ENCODE measurements around the gene BTBD18. TPM values are rescaled to one million over a fixed set of nuclear protein-coding genes. Genes with fewer than 3 reads are reported as not detected.

The BTBD18 gene
- total RNA-seq, 1 experiment from 2014 or later, result not detected

- peak; percentile 99 for DNase-seq (ENCODE audit: low read depth, low spot score)
- in situ Hi-C loops (cut with HindIII; ENCODE audit: low pct_unique_long_range_greater_than_20kb, low sequenced_read_pairs), result no loop called here
These were observed 26.9 kb upstream of the BTBD18 start for GRCh38 chr11:57778318-57779037.

- in situ Hi-C loops (cut with HindIII; ENCODE audit: low pct_unique_long_range_greater_than_20kb, low sequenced_read_pairs), result no loop called here
- DNase-seq (ENCODE audit: low read depth, low spot score), result peak; percentile 46
These were observed 26.3 kb upstream of the BTBD18 start for GRCh38 chr11:57777969-57778317.

DNA sequence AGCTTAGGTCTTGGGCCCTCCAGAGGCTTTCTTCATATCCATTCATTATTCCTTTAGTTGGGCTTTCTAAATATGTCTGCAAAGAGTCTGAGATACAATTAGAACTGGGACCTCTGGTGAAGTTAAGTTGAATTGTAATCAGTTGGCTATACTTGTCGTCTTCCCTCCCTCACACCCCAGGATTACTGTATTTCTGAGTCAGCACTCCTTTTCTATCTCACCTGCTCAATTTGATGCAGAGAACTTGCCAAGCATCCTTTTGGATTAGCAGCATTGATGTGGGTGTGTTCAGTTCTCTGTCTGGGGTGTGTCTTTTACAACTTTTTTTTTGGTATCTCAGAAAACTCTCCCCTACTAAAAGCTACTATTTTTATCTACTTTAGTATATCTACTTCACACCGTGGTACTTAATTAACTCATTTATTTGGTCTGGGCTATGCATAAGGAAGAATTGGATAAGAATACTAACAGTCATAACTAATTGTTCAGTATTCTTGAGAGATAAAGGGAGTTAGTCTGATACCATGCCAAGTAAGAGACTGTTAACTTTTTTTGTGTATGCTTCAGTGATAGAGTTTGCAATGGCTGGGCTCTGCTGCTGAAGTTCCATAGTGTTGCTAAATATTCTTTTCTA, 25.1 kb upstream of the BTBD18 start:
- in situ Hi-C loops (cut with HindIII; ENCODE audit: low pct_unique_long_range_greater_than_20kb, low sequenced_read_pairs), result no loop called here
- DNase-seq (ENCODE audit: low read depth, low spot score), result no peak

GRCh38 chr11:57776031-57776521, 24.5 kb upstream of the BTBD18 start:
- in situ Hi-C loops (cut with HindIII; ENCODE audit: low pct_unique_long_range_greater_than_20kb, low sequenced_read_pairs), result no loop called here
- DNase-seq (ENCODE audit: low read depth, low spot score), result no peak

- in situ Hi-C loops (cut with HindIII; ENCODE audit: low pct_unique_long_range_greater_than_20kb, low sequenced_read_pairs), result no loop called here
- DNase-seq (ENCODE audit: low read depth, low spot score), result no peak
These were observed 23.9 kb upstream of the BTBD18 start for GRCh38 chr11:57775491-57775890.

- in situ Hi-C loops (cut with HindIII; ENCODE audit: low pct_unique_long_range_greater_than_20kb, low sequenced_read_pairs), result no loop called here
- DNase-seq (ENCODE audit: low read depth, low spot score), result no peak
These were observed 21.5 kb upstream of the BTBD18 start for GRCh38 chr11:57773026-57773598.

DNA sequence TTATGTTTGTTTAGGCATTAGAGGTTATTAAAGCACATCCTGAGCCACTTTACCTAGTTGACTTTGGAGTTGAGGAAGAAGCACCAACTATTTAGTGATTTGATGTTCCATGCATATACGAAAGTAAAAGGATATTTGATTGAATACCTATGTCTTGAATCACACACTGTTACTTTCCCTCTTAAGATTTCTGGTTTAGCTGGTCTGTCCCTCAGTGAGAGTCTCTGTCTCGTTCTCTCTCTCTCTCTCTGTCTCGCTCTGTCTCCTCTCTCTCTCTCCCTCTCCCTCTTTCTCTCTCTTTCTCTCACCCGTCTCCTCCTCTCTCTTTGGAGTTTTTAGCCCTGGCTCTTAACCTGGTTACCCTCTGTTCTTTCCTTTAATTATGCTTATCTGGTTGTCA, 20.9 kb upstream of the BTBD18 start:
- DNase-seq (ENCODE audit: low read depth, low spot score), result no peak

DNA sequence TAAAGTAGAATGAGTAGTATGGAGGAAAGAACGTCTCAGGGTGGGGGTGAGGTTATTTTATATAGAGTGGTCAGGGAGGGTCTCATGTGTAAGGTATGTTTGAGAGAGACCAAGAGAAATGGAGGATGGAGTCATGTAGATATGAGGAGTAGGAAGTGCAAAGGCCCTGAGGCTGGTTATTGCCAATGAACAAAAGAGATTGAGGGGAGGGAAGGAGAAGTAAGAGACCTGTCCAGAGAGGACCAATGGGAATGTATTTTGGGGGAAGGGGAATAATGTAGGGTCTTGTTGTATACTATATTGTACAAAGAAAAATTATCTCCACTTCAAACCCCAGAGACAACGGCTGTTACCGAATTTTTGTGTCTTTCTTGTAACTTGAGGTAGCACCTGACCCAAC, 19.7 kb upstream of the BTBD18 start:
- no peak for DNase-seq (ENCODE audit: low read depth, low spot score)
- in situ Hi-C loops (cut with HindIII; ENCODE audit: low pct_unique_long_range_greater_than_20kb, low sequenced_read_pairs), result no loop called here

More for the DNA sequence above, 20.9 kb upstream of the BTBD18 start:
- in situ Hi-C loops (cut with HindIII; ENCODE audit: low pct_unique_long_range_greater_than_20kb, low sequenced_read_pairs), result no loop called here

DNA sequence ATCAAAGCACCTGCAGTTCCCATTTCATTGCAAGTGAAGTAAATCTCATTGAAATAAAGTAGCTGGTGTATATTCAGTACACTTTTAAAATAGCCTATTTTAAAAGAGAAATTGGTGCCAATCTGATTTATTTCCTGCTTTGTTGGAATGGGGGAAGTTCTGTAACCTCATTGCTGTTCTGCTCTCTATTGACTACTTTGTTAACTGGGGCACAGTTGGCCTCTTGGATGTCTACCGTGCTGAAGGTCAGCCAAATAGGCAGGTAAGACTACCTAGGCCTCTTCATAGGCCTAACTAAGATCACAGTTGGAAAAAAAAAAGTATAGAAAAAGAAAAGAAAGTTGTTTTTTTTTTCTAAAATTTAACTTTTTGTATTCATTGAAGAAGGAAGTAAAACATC, 19.2 kb upstream of the BTBD18 start:
- DNase-seq (ENCODE audit: low read depth, low spot score), result no peak
- in situ Hi-C loops (cut with HindIII; ENCODE audit: low pct_unique_long_range_greater_than_20kb, low sequenced_read_pairs), result no loop called here

GRCh38 chr11:57764972-57765371, 13.4 kb upstream of the BTBD18 start:
- DNase-seq (ENCODE audit: low read depth, low spot score), result no peak
- in situ Hi-C loops (cut with HindIII; ENCODE audit: low pct_unique_long_range_greater_than_20kb, low sequenced_read_pairs), result no loop called here

GRCh38 chr11:57764566-57764965, 12.9 kb upstream of the BTBD18 start:
- DNase-seq (ENCODE audit: low read depth, low spot score), result no peak
- in situ Hi-C loops (cut with HindIII; ENCODE audit: low pct_unique_long_range_greater_than_20kb, low sequenced_read_pairs), result no loop called here

- in situ Hi-C loops (cut with HindIII; ENCODE audit: low pct_unique_long_range_greater_than_20kb, low sequenced_read_pairs), result no loop called here
- no peak for DNase-seq (ENCODE audit: low read depth, low spot score)
These were observed 12.4 kb upstream of the BTBD18 start for GRCh38 chr11:57764021-57764420.

GRCh38 chr11:57763568-57763967, 11.9 kb upstream of the BTBD18 start:
- peak; percentile 57 for DNase-seq (ENCODE audit: low read depth, low spot score)
- in situ Hi-C loops (cut with HindIII; ENCODE audit: low pct_unique_long_range_greater_than_20kb, low sequenced_read_pairs), result no loop called here

GRCh38 chr11:57762235-57762861, 10.7 kb upstream of the BTBD18 start:
- DNase-seq (ENCODE audit: low read depth, low spot score), result no peak
- in situ Hi-C loops (cut with HindIII; ENCODE audit: low pct_unique_long_range_greater_than_20kb, low sequenced_read_pairs), result no loop called here

GRCh38 chr11:57761301-57762234, 9.9 kb upstream of the BTBD18 start, which contains the start of gene CTNND1:
Gene CTNND1 (plus strand): TSS chr11:57761802. CDS start chr11:57791479, 29,677 bp downstream.
- in situ Hi-C loops (cut with HindIII; ENCODE audit: low pct_unique_long_range_greater_than_20kb, low sequenced_read_pairs), result no loop called here
- peak; percentile 96 for DNase-seq (ENCODE audit: low read depth, low spot score)

DNA sequence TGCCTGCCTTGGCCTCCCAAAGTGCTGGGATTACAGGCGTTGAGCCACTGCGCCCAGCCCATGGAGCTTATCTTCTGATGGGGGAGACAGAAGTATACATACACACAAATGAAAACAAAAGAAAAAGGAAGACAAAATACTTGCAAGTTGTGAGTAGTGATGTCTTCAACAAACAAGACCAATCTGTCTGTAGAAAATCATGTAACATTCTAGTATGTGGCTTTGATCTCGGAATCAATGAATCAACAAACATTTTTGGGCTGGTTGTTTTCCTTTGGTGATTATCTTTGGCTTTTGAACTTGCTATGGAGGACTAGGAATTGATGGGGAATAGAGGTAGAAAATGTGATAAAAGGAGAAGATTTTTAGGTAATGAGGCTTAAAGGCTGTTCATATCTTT, 6.6 kb upstream of the BTBD18 start:
- no peak for DNase-seq (ENCODE audit: low read depth, low spot score)
- in situ Hi-C loops (cut with HindIII; ENCODE audit: low pct_unique_long_range_greater_than_20kb, low sequenced_read_pairs), result no loop called here

GRCh38 chr11:57752954-57753353, 1.3 kb upstream of the BTBD18 start:
- DNase-seq (ENCODE audit: low read depth, low spot score), result no peak
- in situ Hi-C loops (cut with HindIII; ENCODE audit: low pct_unique_long_range_greater_than_20kb, low sequenced_read_pairs), result no loop called here
